ENCODE data around the gene C2orf15. TPM values are rescaled to one million over a fixed set of nuclear protein-coding genes. Genes with fewer than 3 reads are reported as not detected.

The C2orf15 gene
- polyA plus RNA-seq, 3 donors = 0.09 to 0.29 (median 0.11) TPM

DNA sequence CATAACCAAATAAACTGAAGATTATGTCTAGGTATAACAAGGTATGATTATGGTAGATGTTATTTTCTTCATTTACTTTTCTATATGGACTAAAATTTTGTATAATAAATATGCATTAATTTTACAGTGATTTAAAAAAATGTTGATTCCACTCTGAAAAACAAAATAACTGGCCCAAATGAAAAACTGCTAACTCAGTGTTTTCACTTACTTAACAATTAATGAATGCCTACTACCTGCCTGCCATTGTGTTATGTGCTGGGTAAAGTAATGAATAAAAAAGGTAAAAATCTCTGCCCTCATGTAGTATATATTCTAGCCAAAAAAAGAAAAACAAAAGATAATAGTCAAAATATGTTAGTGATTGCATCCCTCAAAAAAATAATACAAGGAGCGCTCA lies 29.6 kb upstream of the C2orf15 start:
- no CpG with 5 or more reads among the region's 1 CpG for WGBS (ENCODE audit: insufficient coverage)
- H3K4me3 ChIP-seq (replicated peaks in 1 of 3; ENCODE audit: low read depth in 2 of 3, low read length in 3 of 3) = no peak overlapping the region
- H3K79me2 ChIP-seq (ENCODE audit: insufficient read depth, low read length) = no peaks in the 10 kb centered on the region
- peaks cover 2 to 4% of the 10 kb centered on the region in 2 donors for H3K4me1 ChIP-seq (ENCODE audit: control insufficient read depth in 1 of 2, insufficient read depth in 2 of 2, low read length in 2 of 2)
- intact Hi-C loops (cut with micrococcal nuclease) = no loop called here
- DNase-seq = no peak
- H3K9ac ChIP-seq (ENCODE audit: insufficient read depth, low read length, poor library complexity, severe bottlenecking) = no peak overlapping the region
- Mint-ChIP-seq H3K4me3 (no peak overlapping the region), H3K4me1 (no peaks in the 10 kb centered on the region), H3K36me3 (no peaks in the 10 kb centered on the region), H3K9me3 (no peaks in the 10 kb centered on the region), H3K27ac (no peak overlapping the region), H3K27me3 (ENCODE audit: low read depth in 3 of 3) (no peaks in the 10 kb centered on the region)
- no peak overlapping the region for H2AFZ ChIP-seq (ENCODE audit: insufficient read depth, low read depth, low read length, poor library complexity, severe bottlenecking)
- H3K36me3 ChIP-seq (replicated peaks in 1 of 2; ENCODE audit: control insufficient read depth in 1 of 2, insufficient read depth in 2 of 2, low read length in 2 of 2) = no peaks in the 10 kb centered on the region
- no peak overlapping the region for H3K4me2 ChIP-seq (replicated peaks; ENCODE audit: extremely low read depth, low read length, poor library complexity, severe bottlenecking)
- TF ChIP-seq, protein P1, sequence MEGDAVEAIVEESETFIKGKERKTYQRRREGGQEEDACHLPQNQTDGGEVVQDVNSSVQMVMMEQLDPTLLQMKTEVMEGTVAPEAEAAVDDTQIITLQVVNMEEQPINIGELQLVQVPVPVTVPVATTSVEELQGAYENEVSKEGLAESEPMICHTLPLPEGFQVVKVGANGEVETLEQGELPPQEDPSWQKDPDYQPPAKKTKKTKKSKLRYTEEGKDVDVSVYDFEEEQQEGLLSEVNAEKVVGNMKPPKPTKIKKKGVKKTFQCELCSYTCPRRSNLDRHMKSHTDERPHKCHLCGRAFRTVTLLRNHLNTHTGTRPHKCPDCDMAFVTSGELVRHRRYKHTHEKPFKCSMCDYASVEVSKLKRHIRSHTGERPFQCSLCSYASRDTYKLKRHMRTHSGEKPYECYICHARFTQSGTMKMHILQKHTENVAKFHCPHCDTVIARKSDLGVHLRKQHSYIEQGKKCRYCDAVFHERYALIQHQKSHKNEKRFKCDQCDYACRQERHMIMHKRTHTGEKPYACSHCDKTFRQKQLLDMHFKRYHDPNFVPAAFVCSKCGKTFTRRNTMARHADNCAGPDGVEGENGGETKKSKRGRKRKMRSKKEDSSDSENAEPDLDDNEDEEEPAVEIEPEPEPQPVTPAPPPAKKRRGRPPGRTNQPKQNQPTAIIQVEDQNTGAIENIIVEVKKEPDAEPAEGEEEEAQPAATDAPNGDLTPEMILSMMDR (IDR thresholded peaks at IDR 0.05) = no peak
- H3K27me3 ChIP-seq (ENCODE audit: control insufficient read depth in 2 of 2, insufficient read depth in 2 of 2, low read length in 2 of 2) = no peaks in the 10 kb centered on the region
- H3K9me3 ChIP-seq (replicated peaks in 1 of 2; ENCODE audit: control insufficient read depth in 1 of 2, insufficient read depth in 1 of 2, low read length in 2 of 2) = no peaks in the 10 kb centered on the region
- H4K20me1 ChIP-seq (ENCODE audit: insufficient read depth, low read length) = no peaks in the 10 kb centered on the region
- no peak overlapping the region for H3K27ac ChIP-seq (ENCODE audit: low read depth in 1 of 2, low read length in 2 of 2)

- 100% methylated on average over 2 of the region's 4 CpGs for WGBS (ENCODE audit: insufficient coverage)
- H3K9ac ChIP-seq (ENCODE audit: insufficient read depth, low read length, poor library complexity, severe bottlenecking) = no peak overlapping the region
- Mint-ChIP-seq H3K9me3 (no peaks in the 10 kb centered on the region), H3K4me1 (no peaks in the 10 kb centered on the region), H3K27ac (no peak overlapping the region), H3K4me3 (no peak overlapping the region), H3K36me3 (no peaks in the 10 kb centered on the region), H3K27me3 (ENCODE audit: low read depth in 3 of 3) (no peaks in the 10 kb centered on the region)
- intact Hi-C loops (cut with micrococcal nuclease) = no loop called here
- no peak overlapping the region for H3K4me2 ChIP-seq (replicated peaks; ENCODE audit: extremely low read depth, low read length, poor library complexity, severe bottlenecking)
- no peak overlapping the region for H2AFZ ChIP-seq (ENCODE audit: insufficient read depth, low read depth, low read length, poor library complexity, severe bottlenecking)
- no peaks in the 10 kb centered on the region for H3K27me3 ChIP-seq (ENCODE audit: control insufficient read depth in 2 of 2, insufficient read depth in 2 of 2, low read length in 2 of 2)
- H3K36me3 ChIP-seq (replicated peaks in 1 of 2; ENCODE audit: control insufficient read depth in 1 of 2, insufficient read depth in 2 of 2, low read length in 2 of 2) = no peaks in the 10 kb centered on the region
- no peaks in the 10 kb centered on the region for H3K9me3 ChIP-seq (replicated peaks in 1 of 2; ENCODE audit: control insufficient read depth in 1 of 2, insufficient read depth in 1 of 2, low read length in 2 of 2)
- no peak overlapping the region for H3K4me3 ChIP-seq (replicated peaks in 1 of 3; ENCODE audit: low read depth in 2 of 3, low read length in 3 of 3)
- TF ChIP-seq, protein P1 (IDR thresholded peaks at IDR 0.05) = no peak
- H3K27ac ChIP-seq (ENCODE audit: low read depth in 1 of 2, low read length in 2 of 2) = no peak overlapping the region
- H3K4me1 ChIP-seq (ENCODE audit: control insufficient read depth in 1 of 2, insufficient read depth in 2 of 2, low read length in 2 of 2) = no peaks in the 10 kb centered on the region
- no peak for DNase-seq
- H3K79me2 ChIP-seq (ENCODE audit: insufficient read depth, low read length) = no peaks in the 10 kb centered on the region
- H4K20me1 ChIP-seq (ENCODE audit: insufficient read depth, low read length) = no peaks in the 10 kb centered on the region
Measured at GRCh38 chr2:99112617-99113016, 28.9 kb upstream of the C2orf15 start.
